Measurements from ENCODE around the gene ARHGAP42. TPM values are rescaled to one million over a fixed set of nuclear protein-coding genes. Genes with fewer than 3 reads are reported as not detected.

Gene ARHGAP42
- total RNA-seq, 2 donors from 2014 or later: 5.6 to 13.8 TPM

- Histone ChIP-seq H3K27me3 (replicated peaks; ENCODE audit: insufficient read depth) (no peaks in the 10 kb centered on the region), H3K4me1 (ENCODE audit: control insufficient read depth in 1 of 2, low read depth in 2 of 2) (peaks cover 0 to 7% of the 10 kb centered on the region in 2 donors), H3K4me3 (no peak overlapping the region), H3K27ac (no peak overlapping the region), H3K36me3 (no peaks in the 10 kb centered on the region), H3K9me3 (no peaks in the 10 kb centered on the region)
- no peak for DNase-seq (ENCODE audit: low spot score)
- no peak for TF ChIP-seq CTCF (IDR thresholded peaks at IDR 0.05)
- ATAC-seq (ENCODE audit: insufficient number of reproducible peaks, low FRiP score, low read depth): no peak
Observed at GRCh38 chr11:100759106-100759505, 72.0 kb downstream of the ARHGAP42 start.

- TF ChIP-seq CTCF (IDR thresholded peaks at IDR 0.05): no peak
- peaks cover 0 to 7% of the 10 kb centered on the region in 2 donors for H3K4me1 ChIP-seq (ENCODE audit: control insufficient read depth in 1 of 2, low read depth in 2 of 2)
- DNase-seq (ENCODE audit: low spot score) (no peak), ATAC-seq (ENCODE audit: insufficient number of reproducible peaks, low FRiP score, low read depth) (no peak)
- H3K36me3 ChIP-seq: no peaks in the 10 kb centered on the region
- H3K4me3 ChIP-seq: no peak overlapping the region
- no peaks in the 10 kb centered on the region for H3K9me3 ChIP-seq
- H3K27me3 ChIP-seq (replicated peaks; ENCODE audit: insufficient read depth): no peaks in the 10 kb centered on the region
- no peak overlapping the region for H3K27ac ChIP-seq
Observed at GRCh38 chr11:100759856-100760255, 72.8 kb downstream of the ARHGAP42 start.

GRCh38 chr11:100760744-100761143, 73.7 kb downstream of the ARHGAP42 start:
- ATAC-seq (ENCODE audit: insufficient number of reproducible peaks, low FRiP score, low read depth) (no peak), DNase-seq (ENCODE audit: low spot score) (no peak)
- Histone ChIP-seq H3K36me3 (no peaks in the 10 kb centered on the region), H3K4me1 (ENCODE audit: control insufficient read depth in 1 of 2, low read depth in 2 of 2) (peaks cover 0 to 7% of the 10 kb centered on the region in 2 donors), H3K27me3 (replicated peaks; ENCODE audit: insufficient read depth) (no peaks in the 10 kb centered on the region), H3K4me3 (no peak overlapping the region), H3K27ac (no peak overlapping the region), H3K9me3 (no peaks in the 10 kb centered on the region)
- TF ChIP-seq CTCF (IDR thresholded peaks at IDR 0.05): no peak

GRCh38 chr11:100761841-100762240, 74.8 kb downstream of the ARHGAP42 start:
- Histone ChIP-seq H3K9me3 (no peaks in the 10 kb centered on the region), H3K4me1 (ENCODE audit: control insufficient read depth in 1 of 2, low read depth in 2 of 2) (peaks cover 0 to 7% of the 10 kb centered on the region in 2 donors), H3K36me3 (no peaks in the 10 kb centered on the region), H3K4me3 (no peak overlapping the region), H3K27me3 (replicated peaks; ENCODE audit: insufficient read depth) (no peaks in the 10 kb centered on the region), H3K27ac (no peak overlapping the region)
- DNase-seq (ENCODE audit: low spot score): no peak
- TF ChIP-seq CTCF (IDR thresholded peaks at IDR 0.05): no peak
- no peak for ATAC-seq (ENCODE audit: insufficient number of reproducible peaks, low FRiP score, low read depth)

- H3K27ac ChIP-seq: no peak overlapping the region
- no peak for DNase-seq (ENCODE audit: low spot score)
- no peaks in the 10 kb centered on the region for H3K36me3 ChIP-seq
- H3K9me3 ChIP-seq: no peaks in the 10 kb centered on the region
- ATAC-seq (ENCODE audit: insufficient number of reproducible peaks, low FRiP score, low read depth): no peak
- H3K4me1 ChIP-seq (ENCODE audit: control insufficient read depth in 1 of 2, low read depth in 2 of 2): peaks cover 0 to 3% of the 10 kb centered on the region in 2 donors
- no peaks in the 10 kb centered on the region for H3K27me3 ChIP-seq (replicated peaks; ENCODE audit: insufficient read depth)
- no peak overlapping the region for H3K4me3 ChIP-seq
- no peak for TF ChIP-seq CTCF (IDR thresholded peaks at IDR 0.05)
Observed at GRCh38 chr11:100766764-100767163, 79.7 kb downstream of the ARHGAP42 start.
